ENCODE data around the gene ZMYND11. TPM values are rescaled to one million over a fixed set of nuclear protein-coding genes. Genes with fewer than 3 reads are reported as not detected.

ZMYND11 gene
- total RNA-seq, 1 experiment from 2014 or later: 34.9 TPM

DNA sequence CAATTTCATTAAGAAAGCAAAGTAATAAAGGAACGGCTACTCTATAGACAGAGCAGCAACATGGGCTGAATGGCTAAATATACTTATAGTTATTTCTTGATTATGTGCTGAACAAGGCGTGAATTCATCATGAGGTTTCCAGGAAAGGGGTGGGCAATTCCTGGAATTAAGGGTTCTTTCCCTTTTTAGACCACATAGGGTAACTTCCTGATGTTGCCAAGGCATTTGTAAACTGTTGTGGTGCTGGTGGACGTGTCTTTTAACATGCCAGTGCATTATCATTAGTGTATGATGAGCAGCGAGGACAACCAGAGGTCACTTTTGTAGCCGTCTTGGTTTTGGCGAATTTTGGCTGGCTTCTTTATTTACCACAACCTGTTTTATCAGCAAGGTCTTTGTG, 28.5 kb upstream of the ZMYND11 start:
- DNase-seq: no peak
- Histone ChIP-seq H3K9me3 (replicated peaks) (no peaks in the 10 kb centered on the region), H3K4me3 (no peak overlapping the region), H3K36me3 (no peaks in the 10 kb centered on the region), H3K27ac (no peak overlapping the region), H3K27me3 (no peaks in the 10 kb centered on the region), H3K4me1 (no peaks in the 10 kb centered on the region)

- peaks cover 5% of the 10 kb centered on the region; the same call in 1 of the 2 replicates for H3K4me1 ChIP-seq
- H3K9me3 ChIP-seq (replicated peaks): no peaks in the 10 kb centered on the region
- peak in 1 of 2 experiments; percentile 10 for DNase-seq
- no peak overlapping the region for H3K27ac ChIP-seq
- H3K27me3 ChIP-seq: no peaks in the 10 kb centered on the region
- no peak overlapping the region for H3K4me3 ChIP-seq
- H3K36me3 ChIP-seq: no peaks in the 10 kb centered on the region
Measured at GRCh38 chr10:112246-112645, 23.0 kb upstream of the ZMYND11 start.

GRCh38 chr10:124874-125273, 10.4 kb upstream of the ZMYND11 start:
- Histone ChIP-seq H3K27me3 (no peaks in the 10 kb centered on the region), H3K4me3 (no peak overlapping the region), H3K36me3 (no peaks in the 10 kb centered on the region), H3K9me3 (replicated peaks) (no peaks in the 10 kb centered on the region), H3K4me1 (no peaks in the 10 kb centered on the region), H3K27ac (no peak overlapping the region)
- no peak for DNase-seq

DNA sequence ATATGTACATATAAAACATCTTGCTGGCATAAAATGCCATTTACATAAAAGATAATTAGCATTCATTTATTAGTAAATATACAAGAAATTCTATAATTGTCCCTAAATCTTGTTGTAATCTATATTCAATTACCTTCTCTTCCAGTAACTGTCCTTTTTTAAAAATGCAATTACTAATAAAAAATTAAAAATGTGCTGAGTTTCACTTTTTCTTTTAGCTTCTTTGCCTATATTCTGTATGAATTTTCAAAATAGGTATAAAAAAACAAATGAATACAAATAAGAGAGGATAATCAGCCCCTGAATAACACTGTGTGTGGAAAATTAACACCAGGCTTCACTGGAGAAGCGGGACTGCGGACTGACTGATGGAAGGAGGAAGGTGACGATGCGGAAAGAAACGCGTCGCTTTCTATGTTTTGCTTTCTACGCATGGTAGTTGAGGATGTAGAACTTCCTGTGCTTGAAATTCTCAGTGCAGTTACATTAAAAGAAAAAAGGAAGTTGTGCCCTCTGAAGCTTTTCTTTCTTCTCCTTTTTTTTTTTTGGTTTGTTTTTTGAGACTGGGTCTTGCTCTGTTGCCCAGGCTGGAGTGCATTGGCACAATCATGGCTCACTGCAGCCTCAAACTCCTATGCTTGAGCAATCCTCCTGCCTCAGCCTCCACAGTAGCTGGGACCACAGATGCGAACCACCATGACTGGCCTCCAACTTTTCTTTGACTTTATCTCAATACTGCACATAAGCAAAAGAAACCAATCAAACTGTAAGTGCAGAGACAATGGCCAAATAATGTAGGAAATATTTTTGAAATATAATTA, 7.4 kb upstream of the ZMYND11 start:
- Histone ChIP-seq H3K4me3 (no peak overlapping the region), H3K36me3 (no peaks in the 10 kb centered on the region), H3K27ac (no peak overlapping the region), H3K9me3 (replicated peaks) (no peaks in the 10 kb centered on the region), H3K4me1 (no peaks in the 10 kb centered on the region), H3K27me3 (no peaks in the 10 kb centered on the region)
- no peak for DNase-seq

DNA sequence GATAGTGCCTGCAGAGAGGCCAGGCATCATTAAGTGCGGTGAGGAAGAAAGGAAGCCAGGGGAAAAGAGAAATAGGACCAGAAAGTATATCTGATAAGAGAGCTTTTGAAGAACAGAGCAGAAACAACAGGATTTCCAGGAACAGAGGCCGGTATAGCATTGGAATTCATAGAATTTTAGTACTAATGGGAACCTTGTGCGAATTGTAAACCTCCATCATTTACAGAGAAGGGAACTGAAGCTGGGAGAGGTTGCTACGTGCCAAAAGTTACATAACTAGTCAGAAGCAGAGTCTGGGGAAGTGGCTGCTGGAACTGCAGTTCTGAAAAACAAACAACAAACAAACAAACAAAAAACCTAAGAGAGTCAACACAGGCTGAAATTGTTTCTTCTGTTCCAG, 5.4 kb upstream of the ZMYND11 start:
- no peaks in the 10 kb centered on the region for H3K9me3 ChIP-seq (replicated peaks)
- DNase-seq: no peak
- no peaks in the 10 kb centered on the region for H3K27me3 ChIP-seq
- H3K4me3 ChIP-seq: no peak overlapping the region
- H3K36me3 ChIP-seq: no peaks in the 10 kb centered on the region
- H3K27ac ChIP-seq: no peak overlapping the region
- peaks cover 3% of the 10 kb centered on the region for H3K4me1 ChIP-seq

GRCh38 chr10:132946-133898, 2.0 kb upstream of the ZMYND11 start:
- 0 out of 2 replicates have a peak overlapping the region, but pooled peaks have one; percentile 5 for H3K27ac ChIP-seq
- H3K36me3 ChIP-seq: no peaks in the 10 kb centered on the region
- peaks cover 3% of the 10 kb centered on the region for H3K4me1 ChIP-seq
- H3K27me3 ChIP-seq: no peaks in the 10 kb centered on the region
- no peaks in the 10 kb centered on the region for H3K9me3 ChIP-seq (replicated peaks)
- H3K4me3 ChIP-seq: peak overlapping the region; percentile 84
- peak in 1 of 2 experiments; percentile 4 for DNase-seq

GRCh38 chr10:134247-135131, 766 bp upstream of the ZMYND11 start:
- Histone ChIP-seq H3K27ac (peak overlapping the region; percentile 72), H3K4me1 (peaks cover 3% of the 10 kb centered on the region)
- DNase-seq: peak; percentile 13 to 30

GRCh38 chr10:135601-136464, 578 bp downstream of the ZMYND11 start:
- DNase-seq: peak; percentile 46 to 55
- peak overlapping the region; percentile 73 for H3K27ac ChIP-seq

More at GRCh38 chr10:134247-135131, 766 bp upstream of the ZMYND11 start:
- Histone ChIP-seq H3K4me3 (peak overlapping the region; percentile 84), H3K36me3 (no peaks in the 10 kb centered on the region), H3K27me3 (no peaks in the 10 kb centered on the region), H3K9me3 (replicated peaks) (no peaks in the 10 kb centered on the region)

DNA sequence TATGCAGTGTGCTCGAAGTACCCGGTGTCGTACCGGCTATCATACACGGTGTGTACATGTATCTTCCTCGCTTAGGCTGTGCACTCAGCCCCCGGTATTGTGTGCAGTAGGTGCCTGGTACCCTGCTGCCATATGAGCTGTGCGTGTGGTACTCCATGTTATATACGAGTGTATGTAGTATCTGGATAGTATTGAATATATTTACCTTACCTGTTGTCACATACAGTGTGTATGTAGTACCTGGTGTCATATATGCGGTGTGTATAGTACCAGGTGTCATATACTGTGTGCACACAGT, 1.2 kb downstream of the ZMYND11 start:
- Histone ChIP-seq H3K4me1 (peaks cover 3% of the 10 kb centered on the region), H3K4me3 (peak overlapping the region; percentile 84), H3K36me3 (no peaks in the 10 kb centered on the region), H3K9me3 (replicated peaks) (no peaks in the 10 kb centered on the region), H3K27me3 (no peaks in the 10 kb centered on the region), H3K27ac (no peak overlapping the region; the same call in 1 of the 2 replicates)
- no peak for DNase-seq

More at GRCh38 chr10:135601-136464, 578 bp downstream of the ZMYND11 start:
- Histone ChIP-seq H3K27me3 (no peaks in the 10 kb centered on the region), H3K36me3 (no peaks in the 10 kb centered on the region), H3K9me3 (replicated peaks) (no peaks in the 10 kb centered on the region), H3K4me3 (peak overlapping the region; percentile 84), H3K4me1 (peaks cover 3% of the 10 kb centered on the region)

DNA sequence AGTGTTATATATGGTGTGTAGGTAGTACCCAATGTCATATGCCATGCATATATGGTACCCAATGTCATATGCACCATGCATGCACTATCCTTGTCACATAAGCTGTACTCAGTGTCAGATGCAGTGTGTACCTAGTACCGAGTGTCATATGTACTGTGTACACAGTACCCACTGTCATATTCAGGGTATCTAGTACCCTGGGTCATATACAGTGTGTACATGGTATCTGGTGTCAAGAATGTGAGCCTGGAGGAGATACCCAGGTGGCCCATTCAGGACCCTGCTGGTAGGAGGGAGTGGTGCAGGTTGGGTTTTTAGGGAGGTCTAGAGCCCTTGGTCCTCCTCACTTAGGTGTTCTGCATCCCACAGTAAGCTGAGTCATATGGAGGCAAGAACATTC, 1.8 kb downstream of the ZMYND11 start:
- peak; percentile 13 to 47 for DNase-seq
- Histone ChIP-seq H3K4me1 (peaks cover 3% of the 10 kb centered on the region), H3K36me3 (no peaks in the 10 kb centered on the region), H3K27ac (no peak overlapping the region), H3K27me3 (no peaks in the 10 kb centered on the region), H3K9me3 (replicated peaks) (no peaks in the 10 kb centered on the region), H3K4me3 (no peak overlapping the region)

GRCh38 chr10:137606-138005, 2.4 kb downstream of the ZMYND11 start:
- Histone ChIP-seq H3K4me1 (peaks cover 3% of the 10 kb centered on the region), H3K9me3 (replicated peaks) (no peaks in the 10 kb centered on the region), H3K36me3 (no peaks in the 10 kb centered on the region), H3K27me3 (no peaks in the 10 kb centered on the region), H3K27ac (no peak overlapping the region), H3K4me3 (no peak overlapping the region)
- DNase-seq: no peak

GRCh38 chr10:142371-142770, 7.1 kb downstream of the ZMYND11 start:
- Histone ChIP-seq H3K9me3 (replicated peaks) (no peaks in the 10 kb centered on the region), H3K36me3 (no peaks in the 10 kb centered on the region), H3K27ac (no peak overlapping the region), H3K4me3 (no peak overlapping the region), H3K4me1 (no peaks in the 10 kb centered on the region), H3K27me3 (no peaks in the 10 kb centered on the region)
- no peak for DNase-seq

- H3K36me3 ChIP-seq: no peaks in the 10 kb centered on the region
- H3K4me1 ChIP-seq: no peaks in the 10 kb centered on the region
- DNase-seq: no peak
- no peak overlapping the region for H3K27ac ChIP-seq
- H3K9me3 ChIP-seq (replicated peaks): no peaks in the 10 kb centered on the region
- no peak overlapping the region for H3K4me3 ChIP-seq
- no peaks in the 10 kb centered on the region for H3K27me3 ChIP-seq
Measured at GRCh38 chr10:152915-153314, 17.7 kb downstream of the ZMYND11 start.
